H1 (cell line): ENCODE measurements around the gene NEB. TPM values are rescaled to one million over a fixed set of nuclear protein-coding genes. Genes with fewer than 3 reads are reported as not detected.

ENCODE experiments used
- CTCF ChIA-PET: fragments of 300-600 bp; sonication (Branson Sonifier 250); formaldehyde crosslinking; loops from one replicate; lab custom pipeline; 2021; ENCODE audit not compliant: partially characterized antibody; lab: Charles Lee
- POLR2A ChIA-PET: fragments of 300-600 bp; sonication (Branson Sonifier 250); formaldehyde crosslinking; loops from one replicate; lab custom pipeline; 2021; ENCODE audit warnings: inconsistent platforms; ENCODE audit not compliant: partially characterized antibody; lab: Charles Lee
- DNase-seq, 2 experiments: peaks; one replicate each; pipeline versions ENCODE4 v3.0.0 to v3.0.0-alpha.2; 2010 to 2022; ENCODE audit warnings: low spot score in 2 of 2, low read depth in 1 of 2, mixed read lengths in 1 of 2
- FAIRE-seq: peaks from 2 replicates; lab custom pipeline; 2011; peaks lifted over from hg19 to GRCh38; lab: Jason Lieb, UNC
- H2AFZ ChIP-seq: 2 replicates; pipeline ENCODE4 v1.8.1; 2012; ENCODE audit warnings: low read length, inconsistent platforms
- H2AK5ac ChIP-seq: 2 replicates; pipeline ENCODE4 v1.6.1; 2013; ENCODE audit warnings: low read depth, low read length
- H2BK120ac ChIP-seq: replicated peaks from 2 replicates; pipeline ENCODE3; 2013; ENCODE audit warnings: low read depth, low read length, inconsistent platforms
- H2BK12ac ChIP-seq: 2 replicates; pipeline ENCODE4 v1.6.1; 2013; ENCODE audit warnings: low read depth, low read length
- H2BK15ac ChIP-seq: 2 replicates; pipeline ENCODE4 v1.6.1; 2013; ENCODE audit warnings: low read length
- H2BK20ac ChIP-seq: 2 replicates; pipeline ENCODE4 v1.6.1; 2013; ENCODE audit warnings: low read length
- H2BK5ac ChIP-seq: 2 replicates; pipeline ENCODE4 v1.6.1; 2013; ENCODE audit warnings: low read depth, low read length
- H3K14ac ChIP-seq: 2 replicates; pipeline ENCODE4 v1.6.1; 2013; ENCODE audit warnings: inconsistent platforms; ENCODE audit not compliant: insufficient read length
- H3K18ac ChIP-seq: 2 replicates; pipeline ENCODE4 v1.6.1; 2013; ENCODE audit warnings: low read length; ENCODE audit errors: extremely low read depth
- H3K23ac ChIP-seq: 2 replicates; pipeline ENCODE4 v1.6.1; 2013; ENCODE audit warnings: inconsistent platforms; ENCODE audit not compliant: insufficient read length
- H3K23me2 ChIP-seq: 2 replicates; pipeline ENCODE4 v1.6.1; 2013; ENCODE audit warnings: low read depth, low read length
- H3K27ac ChIP-seq: 2 replicates; pipeline ENCODE4 v1.6.1; 2011; ENCODE audit warnings: low read depth, low read length, inconsistent platforms
- H3K27me3 ChIP-seq, 4 experiments: replicated peaks in 1 of 4; 1 replicate in 1 of 4; 2 replicates in 3 of 4; pipeline versions ENCODE4 v1.6.1 to v1.8.1; 2011 to 2013; ENCODE audit warnings: low read length in 3 of 4, mild to moderate bottlenecking in 3 of 4, inconsistent platforms in 2 of 4, mixed read lengths in 2 of 4, moderate library complexity in 1 of 4; ENCODE audit not compliant: control insufficient read depth in 3 of 4, insufficient read depth in 3 of 4; ENCODE audit errors: extremely low read depth in 1 of 4
- H3K36me3 ChIP-seq, 4 experiments: 2 replicates each; pipeline versions ENCODE4 v1.6.1 to v1.8.1; 2011 to 2013; ENCODE audit warnings: mild to moderate bottlenecking in 4 of 4, low read length in 3 of 4, moderate library complexity in 2 of 4, control low read depth in 1 of 4, inconsistent platforms in 1 of 4; ENCODE audit not compliant: insufficient read depth in 4 of 4, control insufficient read depth in 2 of 4
- H3K4ac ChIP-seq: replicated peaks from 2 replicates; pipeline ENCODE3; 2013; ENCODE audit warnings: low read length, low read depth, mixed read lengths, inconsistent platforms; ENCODE audit not compliant: insufficient read length
- H3K4me1 ChIP-seq, 4 experiments: replicated peaks in 1 of 4; 1 replicate in 1 of 4; 2 replicates in 3 of 4; pipeline versions ENCODE4 v1.6.1 to v1.8.1; 2011 to 2013; ENCODE audit warnings: low read length in 3 of 4, inconsistent platforms in 2 of 4, mixed read lengths in 1 of 4; ENCODE audit not compliant: insufficient read depth in 4 of 4, control insufficient read depth in 3 of 4
- H3K4me2 ChIP-seq, 2 experiments: 2 replicates each; pipeline versions ENCODE4 v1.6.1 to v1.8.1; 2011 to 2013; ENCODE audit warnings: low read depth in 2 of 2, low read length in 2 of 2, control low read depth in 1 of 2, inconsistent platforms in 1 of 2, mild to moderate bottlenecking in 1 of 2; ENCODE audit not compliant: insufficient read depth in 1 of 2
- H3K4me3 ChIP-seq, 4 experiments: fragments of 200-600, 300-600 bp in 1 of 4; sonication (generic), shearing (Covaris generic), sonication (Bioruptor Twin) in 1 of 4; 2 replicates each; pipeline versions ENCODE4 v1.5.1 to v1.8.1; 2011 to 2016; ENCODE audit warnings: low read length in 4 of 4, low read depth in 3 of 4, control low read depth in 2 of 4, inconsistent platforms in 2 of 4, mild to moderate bottlenecking in 2 of 4, mixed read lengths in 1 of 4, moderate library complexity in 1 of 4; ENCODE audit not compliant: insufficient read depth in 2 of 4; ENCODE audit errors: extremely low read depth in 1 of 4
- H3K56ac ChIP-seq: replicated peaks from 2 replicates; pipeline ENCODE3; 2013; ENCODE audit warnings: low read depth, mild to moderate bottlenecking, mixed read lengths, low read length, inconsistent platforms; ENCODE audit not compliant: insufficient read length
- H3K79me1 ChIP-seq: 2 replicates; pipeline ENCODE4 v1.6.1; 2013; ENCODE audit warnings: low read depth, low read length, control low read depth
- H3K79me2 ChIP-seq, 2 experiments: 2 replicates each; pipeline versions ENCODE4 v1.6.1 to v1.8.1; 2012 to 2013; ENCODE audit warnings: low read length in 2 of 2, mild to moderate bottlenecking in 2 of 2, inconsistent platforms in 1 of 2; ENCODE audit not compliant: insufficient read depth in 2 of 2, control insufficient read depth in 1 of 2
- H3K9ac ChIP-seq, 4 experiments: replicated peaks in 1 of 4; 1 replicate in 1 of 4; 2 replicates in 3 of 4; pipeline versions ENCODE4 v1.6.1 to v1.8.1; 2011 to 2013; ENCODE audit warnings: low read depth in 3 of 4, low read length in 3 of 4, control low read depth in 2 of 4, mild to moderate bottlenecking in 2 of 4, moderate library complexity in 2 of 4, inconsistent platforms in 1 of 4; ENCODE audit errors: extremely low read depth in 1 of 4
- H3K9me3 ChIP-seq, 2 experiments: 2 replicates each; pipeline versions ENCODE4 v1.6.1 to v1.8.1; 2012 to 2013; ENCODE audit warnings: mild to moderate bottlenecking in 2 of 2, moderate library complexity in 2 of 2, control low read depth in 1 of 2, inconsistent platforms in 1 of 2, low read depth in 1 of 2, low read length in 1 of 2, mixed read lengths in 1 of 2; ENCODE audit not compliant: insufficient read depth in 2 of 2
- H4K20me1 ChIP-seq, 2 experiments: replicated peaks in 1 of 2; 2 replicates each; pipeline versions ENCODE3 to v1.8.1; 2011 to 2013; ENCODE audit warnings: inconsistent platforms in 2 of 2, low read length in 2 of 2, mild to moderate bottlenecking in 1 of 2; ENCODE audit not compliant: insufficient read depth in 2 of 2, control insufficient read depth in 1 of 2
- H4K5ac ChIP-seq: 2 replicates; pipeline ENCODE4 v1.6.1; 2013; ENCODE audit warnings: low read length, low read depth, mixed read lengths, inconsistent platforms; ENCODE audit not compliant: insufficient read length
- H4K8ac ChIP-seq: 2 replicates; pipeline ENCODE4 v1.8.0; 2013; ENCODE audit warnings: mild to moderate bottlenecking, moderate library complexity, low read length, inconsistent platforms; ENCODE audit not compliant: insufficient read depth; ENCODE audit errors: extremely low read depth
- H4K91ac ChIP-seq: replicated peaks from 2 replicates; pipeline ENCODE3; 2013; ENCODE audit warnings: low read length, mixed read lengths, inconsistent platforms; ENCODE audit not compliant: insufficient read length
- BACH1 ChIP-seq: IDR thresholded peaks from 2 replicates; pipeline ENCODE4 v1.6.1; 2012; ENCODE audit warnings: low read length, improper control_type of control experiment
- CTCF ChIP-seq, 3 experiments: IDR thresholded peaks; 1 replicate in 2 of 3; 2 replicates in 1 of 3; pipeline versions ENCODE4 v1.5.1 to v1.6.1; 2011; ENCODE audit warnings: low read length in 3 of 3, mild to moderate bottlenecking in 3 of 3, inconsistent platforms in 2 of 3, low read depth in 1 of 3, moderate library complexity in 1 of 3; ENCODE audit not compliant: insufficient read depth in 1 of 3; ENCODE audit errors: control extremely low read depth in 1 of 3
- E2F6 ChIP-seq: IDR thresholded peaks from 2 replicates; pipeline ENCODE4 v1.6.1; 2012; ENCODE audit warnings: inconsistent platforms
- EZH2 ChIP-seq: fragments of 200-600 bp; sonication (generic); IDR thresholded peaks from 2 replicates; pipeline ENCODE4 v1.7.1; 2012; ENCODE audit warnings: low read depth, mild to moderate bottlenecking, moderate library complexity, low read length, inconsistent platforms; ENCODE audit not compliant: severe bottlenecking
- FOSL1 ChIP-seq: IDR thresholded peaks from 2 replicates; pipeline ENCODE4 v1.6.1; 2011; ENCODE audit warnings: mild to moderate bottlenecking, low read depth, low read length, moderate library complexity; ENCODE audit not compliant: insufficient read depth
- MAFK ChIP-seq: IDR thresholded peaks from 2 replicates; pipeline ENCODE4 v1.6.1; 2012; ENCODE audit warnings: low read depth, mild to moderate bottlenecking, improper control_type of control experiment, low read length
- SP4 ChIP-seq: IDR thresholded peaks from 2 replicates; pipeline ENCODE4 v1.6.1; 2012; ENCODE audit warnings: low read length, inconsistent platforms
- SRF ChIP-seq: IDR thresholded peaks from 2 replicates; pipeline ENCODE4 v1.6.1; 2011; ENCODE audit warnings: mild to moderate bottlenecking, low read depth, low read length, moderate library complexity
- USF2 ChIP-seq: IDR thresholded peaks from 2 replicates; pipeline ENCODE4 v1.6.1; 2011; ENCODE audit warnings: low read length, improper control_type of control experiment
- YY1 ChIP-seq: IDR thresholded peaks from 2 replicates; pipeline ENCODE4 v1.6.1; 2011; ENCODE audit warnings: low read depth, mild to moderate bottlenecking, low read length
- WGBS, 2 experiments: shearing (Covaris generic) in 1 of 2; methylation state at CpG; one replicate each; pipeline versions ENCODE4 v1.1.6 to v1.1.7; 2013 to 2015; ENCODE audit warnings: low lambda C conversion rate in 2 of 2, mixed read lengths in 2 of 2, inconsistent platforms in 1 of 2, low coverage in 1 of 2, missing lambda C conversion rate in 1 of 2; ENCODE audit not compliant: insufficient replicate concordance in 2 of 2, insufficient coverage in 1 of 2, insufficient read length in 1 of 2; ENCODE audit errors: extremely low coverage in 1 of 2, missing lambda C conversion rate in 1 of 2; 5-methylcytosine and 5-hydroxymethylcytosine counted together
- polyA plus RNA-seq, 7 experiments: library from polyadenylated mRNA; depleted of rRNA in 3 of 7; stranded (reverse) in 5 of 7; unstranded in 2 of 7; fragments of >200 nt in 5 of 7; fragments of 200-250 nt in 2 of 7; gene quantifications; 1 replicate in 5 of 7; 2 replicates in 1 of 7; 4 replicates in 1 of 7; pipeline versions ENCODE4 v1.2.1 to v1.2.3, GENCODE V29; 2011 to 2013; ENCODE audit warnings: missing spikeins in 2 of 7, mixed read lengths in 2 of 7
- total RNA-seq: library from RNA; stranded (reverse); fragmentation: NEBNext Ultra II Directional; extraction: Animal tissue kit (Norgen Biotek cat#: 25700); gene quantifications from 2 replicates; pipeline ENCODE4 v1.2.1, GENCODE V29; 2021

NEB gene
- total and polyA plus RNA-seq, 2 of the 8 experiments (the other 6 are each of a cell fraction or from before 2014, with no cell fraction given), result 1.4 to 2.5 TPM

GRCh38 chr2:151654085-151654484, 80.2 kb downstream of the NEB start:
- Histone ChIP-seq H3K79me2 (no peaks in the 10 kb centered on the region), H3K14ac (no peak overlapping the region), H3K4me2 (no peak overlapping the region), H2AFZ (no peak overlapping the region), H3K23ac (no peak overlapping the region), H3K4me1 (no peaks in the 10 kb centered on the region), H2AK5ac (no peak overlapping the region), H2BK12ac (no peak overlapping the region), H2BK120ac (no peak overlapping the region), H3K27ac (no peak overlapping the region), H4K91ac (no peak overlapping the region), H3K23me2 (no peaks in the 10 kb centered on the region), H3K79me1 (no peaks in the 10 kb centered on the region), H3K9me3 (no peaks in the 10 kb centered on the region), H3K9ac (no peak overlapping the region), H4K5ac (no peak overlapping the region), H4K8ac (no peak overlapping the region), H2BK5ac (no peak overlapping the region), H3K56ac (no peak overlapping the region), H2BK15ac (no peak overlapping the region), H3K36me3 (no peaks in the 10 kb centered on the region), H2BK20ac (no peak overlapping the region), H4K20me1 (no peaks in the 10 kb centered on the region), H3K18ac (no peak overlapping the region), H3K4ac (no peak overlapping the region), H3K27me3 (no peaks in the 10 kb centered on the region), H3K4me3 (no peak overlapping the region)
- FAIRE-seq, result no peak
- WGBS, 2 experiments, result 87% methylated on average over 3 of the region's 3 CpGs; no CpG with 5 or more reads in 1 of the 2 experiments
- TF ChIP-seq CTCF (IDR thresholded peaks at IDR 0.05; ENCODE audit: control extremely low read depth in 1 of 3, insufficient read depth in 1 of 3, low read depth in 1 of 3, low read length in 3 of 3), result no peak
- TF ChIP-seq FOSL1, result no peak
- no peak for TF ChIP-seq YY1
- no peak for TF ChIP-seq MAFK
- no peak for TF ChIP-seq EZH2
- TF ChIP-seq SRF, result no peak
- no peak for TF ChIP-seq USF2
- TF ChIP-seq BACH1, result no peak
- TF ChIP-seq E2F6, result no peak
- no peak for TF ChIP-seq SP4
- no peak for DNase-seq
- ChIA-PET CTCF (interaction anchor here (0.5 to 2.1 kb wide), 6 partner anchors 12 to 372 kb away, joined by 3 to 6 read pairs (median 4); no protein-coding TSS in a partner anchor), POLR2A (no interaction called here)
